Activated CD8-positive, alpha-beta memory T cell treated with anti-CD3 and anti-CD28 coated beads, Interleukin-2, amount 10 ng/mL, durations not matched to agents 7 days and 5 days (primary cell): Measurements from ENCODE around the gene KCNAB1. TPM values are rescaled to one million over a fixed set of nuclear protein-coding genes. Genes with fewer than 3 reads are reported as not detected.
"Not testable (repeated sequence)": the region's sequence is repeated elsewhere in the genome, so short reads cannot be mapped to it uniquely, and the experiment has no call there.

Experiments
- ATAC-seq: fragments of 150-1000 bp; cut with Tn5 transposase; one replicate; pipeline ENCODE4 v1.10.0; 2021; ENCODE audit warnings: moderate library complexity
- CTCF ChIA-PET: fragments of 350-600 bp; sonication (Branson Sonifier 250); formaldehyde crosslinking; loops from one replicate; lab custom pipeline; 2021; ENCODE audit warnings: antibody characterized with exemption; lab: Charles Lee
- DNase-seq: peaks from one replicate; pipeline ENCODE4 v3.0.0-alpha.2; 2020
- H3K27ac Mint-ChIP-seq: one replicate; pipeline ENCODE4 v1.8.0; 2021; ENCODE audit warnings: mild to moderate bottlenecking, mixed read lengths
- H3K27me3 Mint-ChIP-seq: one replicate; pipeline ENCODE4 v1.8.0; 2021; ENCODE audit warnings: mixed read lengths
- H3K36me3 Mint-ChIP-seq: one replicate; pipeline ENCODE4 v1.8.0; 2021; ENCODE audit warnings: mild to moderate bottlenecking, mixed read lengths
- H3K4me1 Mint-ChIP-seq: one replicate; pipeline ENCODE4 v1.8.0; 2021; ENCODE audit warnings: mixed read lengths
- H3K4me3 Mint-ChIP-seq: one replicate; pipeline ENCODE4 v1.8.0; 2021; ENCODE audit warnings: mild to moderate bottlenecking, moderate library complexity, mixed read lengths
- H3K9me3 Mint-ChIP-seq: one replicate; pipeline ENCODE4 v1.8.0; 2022; ENCODE audit warnings: low read depth, mixed read lengths
- total RNA-seq, 2 experiments: library from RNA; stranded (reverse); gene quantifications; one replicate each; pipeline ENCODE4 v1.2.3, GENCODE V29; 2021

KCNAB1 gene
- total RNA-seq, 2 experiments from 2014 or later, result 0.19 TPM; not detected in 1

DNA sequence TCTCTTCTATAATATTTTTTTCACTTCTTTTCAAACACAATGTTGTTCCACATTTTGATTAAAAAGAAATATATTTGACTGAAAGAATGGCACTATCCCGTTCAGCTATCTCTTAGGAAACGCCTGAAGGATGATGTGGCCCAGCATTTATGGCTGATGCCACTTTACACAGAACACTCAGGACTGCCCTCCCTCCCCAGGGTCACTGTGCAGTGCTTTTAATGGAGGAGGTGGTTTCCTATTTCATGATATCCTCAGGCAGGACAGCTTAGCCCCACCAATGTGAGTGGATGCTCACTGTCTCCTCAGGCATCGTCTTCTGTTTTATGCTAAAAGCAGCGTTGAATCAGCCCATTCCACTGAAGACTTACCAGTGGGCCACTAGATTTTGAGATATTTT lies 135.9 kb downstream of the KCNAB1 start:
- H3K4me3 Mint-ChIP-seq, result no peak overlapping the region
- no peaks in the 10 kb centered on the region for H3K36me3 Mint-ChIP-seq
- no peaks in the 10 kb centered on the region for H3K4me1 Mint-ChIP-seq
- peaks cover 16% of the 10 kb centered on the region for H3K27me3 Mint-ChIP-seq
- no peaks in the 10 kb centered on the region for H3K9me3 Mint-ChIP-seq
- no peak for ATAC-seq
- H3K27ac Mint-ChIP-seq, result no peak overlapping the region
- no peak for DNase-seq
- CTCF ChIA-PET, result no interaction called here

- Mint-ChIP-seq H3K4me1 (no peaks in the 10 kb centered on the region), H3K27ac (no peak overlapping the region), H3K4me3 (no peak overlapping the region), H3K36me3 (no peaks in the 10 kb centered on the region), H3K9me3 (no peaks in the 10 kb centered on the region), H3K27me3 (peaks cover 13% of the 10 kb centered on the region)
- ATAC-seq, result no peak
- no peak for DNase-seq
- CTCF ChIA-PET, result no interaction called here
Observed at GRCh38 chr3:156256945-156257344, 136.6 kb downstream of the KCNAB1 start.

DNA sequence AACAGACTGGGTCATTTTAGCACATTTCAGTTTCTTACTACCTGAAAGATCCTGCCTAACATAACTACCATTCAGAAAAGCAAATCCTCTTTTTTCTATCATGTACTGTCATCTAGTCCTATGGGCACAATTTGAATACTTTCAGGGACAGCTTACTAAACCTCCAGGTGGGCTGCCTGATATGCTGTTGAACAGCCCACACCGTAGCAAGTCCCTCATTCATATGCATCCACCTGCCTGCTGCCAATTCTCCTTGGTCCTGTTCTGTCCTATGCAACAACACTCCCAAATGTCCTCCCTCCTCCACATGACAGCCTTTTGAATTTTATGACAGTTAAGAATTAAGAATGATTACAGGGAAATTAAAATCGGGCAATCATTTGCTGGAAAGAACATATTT lies 137.9 kb downstream of the KCNAB1 start:
- Mint-ChIP-seq H3K4me3 (no peak overlapping the region), H3K36me3 (no peaks in the 10 kb centered on the region), H3K27ac (no peak overlapping the region), H3K4me1 (no peaks in the 10 kb centered on the region), H3K27me3 (peaks cover 15% of the 10 kb centered on the region), H3K9me3 (no peaks in the 10 kb centered on the region)
- ATAC-seq (no peak), DNase-seq (no peak)
- CTCF ChIA-PET, result no interaction called here

- no peaks in the 10 kb centered on the region for H3K4me1 Mint-ChIP-seq
- ATAC-seq (no peak), DNase-seq (no peak)
- no peaks in the 10 kb centered on the region for H3K9me3 Mint-ChIP-seq
- H3K27ac Mint-ChIP-seq, result no peak overlapping the region
- CTCF ChIA-PET, result no interaction called here
- no peaks in the 10 kb centered on the region for H3K36me3 Mint-ChIP-seq
- H3K4me3 Mint-ChIP-seq, result no peak overlapping the region
- peaks cover 20% of the 10 kb centered on the region for H3K27me3 Mint-ChIP-seq
Observed at GRCh38 chr3:156259896-156260295, 139.5 kb downstream of the KCNAB1 start.

DNA sequence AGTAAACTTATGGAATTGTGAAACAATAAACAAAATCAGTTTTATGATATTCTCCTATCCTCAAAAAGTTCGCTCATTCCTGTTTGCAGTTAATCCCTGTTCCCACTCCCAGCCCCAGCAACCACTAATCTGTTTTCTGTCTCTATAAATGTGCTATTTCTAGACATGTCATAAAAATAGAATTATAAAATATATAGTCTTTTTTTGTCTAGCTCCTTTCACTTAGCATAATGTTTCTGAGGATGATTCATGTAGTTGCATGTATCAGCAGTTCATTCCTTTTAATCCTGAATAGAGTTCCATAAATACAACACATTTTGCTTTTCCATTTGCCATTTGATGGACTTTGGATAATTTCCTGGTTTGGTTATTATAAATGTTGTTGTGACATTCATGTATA lies 140.0 kb downstream of the KCNAB1 start:
- CTCF ChIA-PET, result no interaction called here
- H3K27me3 Mint-ChIP-seq, result peaks cover 21% of the 10 kb centered on the region
- H3K27ac Mint-ChIP-seq, result no peak overlapping the region
- no peaks in the 10 kb centered on the region for H3K9me3 Mint-ChIP-seq
- DNase-seq (no peak), ATAC-seq (no peak)
- H3K36me3 Mint-ChIP-seq, result no peaks in the 10 kb centered on the region
- H3K4me1 Mint-ChIP-seq, result no peaks in the 10 kb centered on the region
- H3K4me3 Mint-ChIP-seq, result no peak overlapping the region

GRCh38 chr3:156264771-156265170 lies 144.4 kb downstream of the KCNAB1 start:
- CTCF ChIA-PET, result no interaction called here
- no peak for ATAC-seq
- no peak overlapping the region for H3K4me3 Mint-ChIP-seq
- no peak for DNase-seq
- H3K9me3 Mint-ChIP-seq, result no peaks in the 10 kb centered on the region
- peaks cover 21% of the 10 kb centered on the region for H3K27me3 Mint-ChIP-seq
- no peaks in the 10 kb centered on the region for H3K36me3 Mint-ChIP-seq
- no peak overlapping the region for H3K27ac Mint-ChIP-seq
- H3K4me1 Mint-ChIP-seq, result no peaks in the 10 kb centered on the region

DNA sequence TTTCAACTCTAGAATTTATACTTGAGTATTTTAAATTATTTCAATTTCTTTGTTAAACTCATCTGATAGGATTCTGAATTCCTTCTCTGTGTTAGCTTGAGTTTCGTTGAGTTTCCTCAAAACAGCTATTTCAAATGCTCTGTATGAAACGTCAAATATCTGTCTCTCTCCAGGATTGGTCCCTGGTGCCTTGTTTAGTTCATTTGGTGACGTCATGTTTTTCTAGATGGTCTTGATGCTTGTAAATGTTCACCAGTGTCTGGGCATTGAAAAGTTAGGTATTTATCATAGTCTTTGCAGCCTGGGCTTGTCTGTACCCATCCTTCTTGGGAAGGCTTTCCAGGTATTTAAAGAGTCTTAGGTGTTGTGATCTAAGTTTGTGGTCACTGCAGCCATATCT lies 151.1 kb downstream of the KCNAB1 start:
- no peak for DNase-seq
- Mint-ChIP-seq H3K9me3 (no peaks in the 10 kb centered on the region), H3K36me3 (no peaks in the 10 kb centered on the region), H3K4me3 (no peak overlapping the region), H3K4me1 (no peaks in the 10 kb centered on the region), H3K27ac (no peak overlapping the region), H3K27me3 (peaks cover 17% of the 10 kb centered on the region)
- CTCF ChIA-PET, result no interaction called here
- ATAC-seq, result no peak

- Mint-ChIP-seq H3K9me3 (no peaks in the 10 kb centered on the region), H3K27ac (no peak overlapping the region), H3K4me1 (no peaks in the 10 kb centered on the region), H3K4me3 (no peak overlapping the region), H3K36me3 (no peaks in the 10 kb centered on the region), H3K27me3 (peaks cover 17% of the 10 kb centered on the region)
- ATAC-seq, result no peak
- CTCF ChIA-PET, result no interaction called here
- DNase-seq, result no peak
Observed at GRCh38 chr3:156271995-156272719, 151.8 kb downstream of the KCNAB1 start.

DNA sequence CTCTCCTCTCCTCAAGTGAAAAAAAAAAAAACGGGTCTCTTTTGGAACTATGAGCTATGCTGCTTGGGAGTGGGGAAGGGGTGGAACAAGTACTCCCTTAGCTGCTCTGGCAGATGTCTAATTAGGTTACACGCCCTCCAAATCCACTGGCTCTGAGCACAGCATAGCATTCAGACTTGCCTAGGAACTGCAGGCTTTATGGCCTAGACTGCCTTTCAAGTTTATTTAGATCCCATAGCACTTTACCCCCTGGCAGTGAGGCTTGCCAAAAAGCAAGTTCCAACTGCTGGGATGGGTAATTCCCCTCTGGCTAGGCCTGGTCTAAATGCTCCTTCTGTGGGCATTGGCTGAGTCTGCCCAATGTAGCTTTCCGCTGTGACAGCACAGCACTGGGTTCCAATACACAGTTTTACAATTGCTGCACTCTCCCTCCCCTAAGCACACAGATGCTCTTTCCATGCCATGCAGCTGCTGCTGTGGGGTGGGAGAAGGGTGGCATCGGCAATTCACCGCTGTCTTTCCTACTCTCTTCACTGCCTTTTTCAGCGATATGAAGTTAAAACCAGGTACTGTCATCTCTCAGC lies 152.8 kb downstream of the KCNAB1 start:
- ATAC-seq (no peak), DNase-seq (no peak)
- no peaks in the 10 kb centered on the region for H3K36me3 Mint-ChIP-seq
- CTCF ChIA-PET, result no interaction called here
- peaks cover 16% of the 10 kb centered on the region for H3K27me3 Mint-ChIP-seq
- no peaks in the 10 kb centered on the region for H3K9me3 Mint-ChIP-seq
- no peaks in the 10 kb centered on the region for H3K4me1 Mint-ChIP-seq
- no peak overlapping the region for H3K27ac Mint-ChIP-seq
- no peak overlapping the region for H3K4me3 Mint-ChIP-seq

DNA sequence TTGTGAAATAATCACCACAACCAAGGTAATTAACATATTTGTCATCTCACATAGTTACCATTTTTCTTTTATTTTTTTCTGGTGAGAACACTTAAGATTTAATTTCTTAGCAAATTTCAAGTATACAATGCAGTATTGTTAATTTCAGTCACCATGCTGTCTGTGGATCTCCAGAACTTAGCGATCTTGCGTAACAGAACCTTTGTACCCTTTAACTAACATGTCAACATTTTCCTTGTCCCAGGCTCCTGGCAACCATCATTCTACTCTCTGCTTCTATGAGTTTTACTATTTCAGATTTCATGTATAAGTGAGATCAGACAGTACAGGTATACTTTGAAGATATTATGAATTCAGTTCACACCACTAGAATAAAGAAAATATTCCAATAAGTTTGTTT lies 154.4 kb downstream of the KCNAB1 start:
- peaks cover 20% of the 10 kb centered on the region for H3K27me3 Mint-ChIP-seq
- no peak for ATAC-seq
- CTCF ChIA-PET, result no interaction called here
- H3K4me3 Mint-ChIP-seq, result no peak overlapping the region
- no peaks in the 10 kb centered on the region for H3K9me3 Mint-ChIP-seq
- no peaks in the 10 kb centered on the region for H3K4me1 Mint-ChIP-seq
- no peak for DNase-seq
- no peaks in the 10 kb centered on the region for H3K36me3 Mint-ChIP-seq
- H3K27ac Mint-ChIP-seq, result no peak overlapping the region

- H3K4me3 Mint-ChIP-seq, H3K4me1 Mint-ChIP-seq, H3K9me3 Mint-ChIP-seq, DNase-seq, H3K36me3 Mint-ChIP-seq, CTCF ChIA-PET, ATAC-seq, H3K27ac Mint-ChIP-seq: not testable (repeated sequence)
- peaks cover 20% of the 10 kb centered on the region for H3K27me3 Mint-ChIP-seq
Observed at GRCh38 chr3:156284637-156285036, 164.3 kb downstream of the KCNAB1 start.

GRCh38 chr3:156285626-156286025 lies 165.2 kb downstream of the KCNAB1 start:
- DNase-seq (no peak), ATAC-seq (no peak)
- Mint-ChIP-seq H3K27me3 (peaks cover 30% of the 10 kb centered on the region), H3K36me3 (no peaks in the 10 kb centered on the region), H3K4me3 (no peak overlapping the region), H3K4me1 (no peaks in the 10 kb centered on the region), H3K27ac (no peak overlapping the region), H3K9me3 (no peaks in the 10 kb centered on the region)
- CTCF ChIA-PET, result no interaction called here

GRCh38 chr3:156290924-156291271 lies 170.5 kb downstream of the KCNAB1 start:
- DNase-seq, result no peak
- no peaks in the 10 kb centered on the region for H3K36me3 Mint-ChIP-seq
- no peak for ATAC-seq
- H3K9me3 Mint-ChIP-seq, result no peaks in the 10 kb centered on the region
- H3K27ac Mint-ChIP-seq, result no peak overlapping the region
- H3K27me3 Mint-ChIP-seq, result peaks cover 73% of the 10 kb centered on the region
- H3K4me1 Mint-ChIP-seq, result peaks cover 3% of the 10 kb centered on the region
- CTCF ChIA-PET, result no interaction called here
- no peak overlapping the region for H3K4me3 Mint-ChIP-seq

- ATAC-seq (peak; percentile 51), DNase-seq (no peak)
- H3K9me3 Mint-ChIP-seq, result no peaks in the 10 kb centered on the region
- no peaks in the 10 kb centered on the region for H3K36me3 Mint-ChIP-seq
- H3K4me1 Mint-ChIP-seq, result peaks cover 3% of the 10 kb centered on the region
- H3K27me3 Mint-ChIP-seq, result peaks cover 76% of the 10 kb centered on the region
- CTCF ChIA-PET, result no interaction called here
- H3K27ac Mint-ChIP-seq, result no peak overlapping the region
- H3K4me3 Mint-ChIP-seq, result no peak overlapping the region
Observed at GRCh38 chr3:156291272-156292123, 171.1 kb downstream of the KCNAB1 start.
